Tibial nerve (tissue), 4 donors: ENCODE measurements around the gene DIP2C. TPM values are rescaled to one million over a fixed set of nuclear protein-coding genes. Genes with fewer than 3 reads are reported as not detected.

ENCODE experiments used
- DNase-seq, 2 donors: peaks; one replicate each; pipeline ENCODE4 v3.0.0-alpha.2; 2019; ENCODE audit warnings: low spot score in 2 of 2
- H3K27ac ChIP-seq, 4 donors: fragments of 200-600 bp; sonication (generic) in 3 of 4; one replicate each; pipeline ENCODE4 v1.5.1; 2017 to 2019; ENCODE audit warnings: mild to moderate bottlenecking in 1 of 4
- H3K27me3 ChIP-seq, 2 donors: fragments of 200-600 bp; sonication (generic) in 1 of 2; one replicate each; pipeline versions ENCODE4 v1.5.1 to v1.6.0; 2017 to 2019
- H3K36me3 ChIP-seq, 3 donors: fragments of 200-600 bp; sonication (generic); one replicate each; pipeline ENCODE4 v1.5.1; 2018 to 2019
- H3K4me1 ChIP-seq, 4 donors: fragments of 200-600 bp; sonication (generic) in 3 of 4; one replicate each; pipeline ENCODE4 v1.5.1; 2017 to 2019
- H3K4me3 ChIP-seq, 4 donors: fragments of 200-600 bp; sonication (generic) in 3 of 4; one replicate each; pipeline ENCODE4 v1.5.1; 2017 to 2019; ENCODE audit warnings: mild to moderate bottlenecking in 1 of 4, moderate library complexity in 1 of 4
- H3K9me3 ChIP-seq, 4 donors: fragments of 200-600 bp; sonication (generic) in 3 of 4; one replicate each; pipeline ENCODE4 v1.5.1; 2017 to 2019
- EP300 ChIP-seq, 2 donors: sonication (generic); formaldehyde crosslinking; IDR thresholded peaks; one replicate each; pipeline ENCODE4 v1.6.1; 2017; ENCODE audit warnings: antibody characterized with exemption in 2 of 2, mild to moderate bottlenecking in 1 of 2
- POLR2A ChIP-seq, 2 donors: fragments of 450-650 bp; IDR thresholded peaks; one replicate each; pipeline ENCODE4 v1.6.1; 2017; ENCODE audit warnings: antibody characterized with exemption in 2 of 2, mild to moderate bottlenecking in 2 of 2, moderate library complexity in 2 of 2
- WGBS, 2 donors: methylation state at CpG; one replicate each; pipeline ENCODE4 v1.1.5; 2018; 5-methylcytosine and 5-hydroxymethylcytosine counted together
- total RNA-seq, 4 donors: library from RNA; depleted of rRNA; stranded (reverse); fragments of >200 nt; gene quantifications; one replicate each; pipeline ENCODE4 v1.1.0, GENCODE V29; 2016
- TF ChIP-seq, protein P1 (sequence below), 5 experiments: fragments of 200-600 bp in 3 of 5; fragments of 450-650 bp in 2 of 5; sonication (generic) in 3 of 5; IDR thresholded peaks; one replicate each; pipeline ENCODE4 v1.5.1; 2016 to 2019; ENCODE audit warnings: antibody characterized with exemption in 5 of 5, mild to moderate bottlenecking in 3 of 5, moderate library complexity in 2 of 5

The DIP2C gene
- total RNA-seq, 4 donors from 2014 or later: 31.4 to 46.5 (median 36.0) TPM

DNA sequence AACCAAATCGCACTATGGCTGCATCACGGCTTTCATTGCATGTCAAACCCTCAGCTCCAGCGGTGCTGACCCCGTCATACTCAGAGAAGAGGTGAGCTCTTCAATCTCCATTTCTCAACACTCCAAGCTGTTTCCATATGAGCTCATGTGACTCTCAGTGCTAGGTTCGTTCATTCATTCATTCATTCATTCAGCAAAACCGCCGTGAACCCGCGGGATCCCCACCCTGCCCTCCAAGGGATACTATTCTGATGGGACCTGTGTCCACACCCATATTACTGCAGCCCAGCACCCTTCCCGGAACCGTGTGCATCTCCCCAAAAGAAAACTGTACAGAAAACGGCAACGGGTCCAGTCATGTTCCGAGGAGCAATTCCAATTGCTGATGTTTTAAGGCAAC lies 184.7 kb downstream of the DIP2C start:
- DNase-seq: no peak
- WGBS, 2 donors: 91 to 96% methylated on average over 14 of the region's 14 CpGs

DNA sequence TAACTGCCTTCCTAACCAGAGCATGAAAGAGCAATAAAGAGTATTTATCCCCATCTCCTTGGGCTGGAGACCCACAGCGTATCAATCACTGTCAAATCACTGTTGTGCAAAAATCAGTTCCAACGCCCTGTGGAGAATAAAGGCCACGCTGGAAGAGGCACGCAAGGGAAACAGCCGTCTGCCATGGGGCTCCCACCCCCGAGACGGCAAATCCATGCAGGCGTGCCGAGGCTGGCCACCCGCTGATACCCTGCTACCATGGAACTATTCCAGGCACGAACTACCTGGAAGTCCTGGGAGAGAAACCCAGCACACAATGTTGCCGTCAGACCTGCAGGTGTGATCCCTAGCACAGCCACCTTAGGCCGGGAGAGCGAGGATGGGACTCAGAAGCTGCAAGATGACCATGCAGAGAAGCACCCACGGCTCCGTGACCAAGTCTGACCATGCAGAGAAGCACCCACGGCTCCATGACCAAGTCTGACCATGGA lies 185.3 kb downstream of the DIP2C start:
- Histone ChIP-seq H3K4me3 (no peak overlapping the region), H3K4me1 (peaks cover 0 to 21% (median 2%) of the 10 kb centered on the region in 4 donors), H3K27me3 (no peaks in the 10 kb centered on the region), H3K36me3 (peaks cover 0 to 6% (median 0%) of the 10 kb centered on the region in 3 donors), H3K27ac (no peak overlapping the region), H3K9me3 (no peaks in the 10 kb centered on the region)
- no peak for DNase-seq
- no peak for TF ChIP-seq EP300 (IDR thresholded peaks at IDR 0.05)
- TF ChIP-seq, protein P1, sequence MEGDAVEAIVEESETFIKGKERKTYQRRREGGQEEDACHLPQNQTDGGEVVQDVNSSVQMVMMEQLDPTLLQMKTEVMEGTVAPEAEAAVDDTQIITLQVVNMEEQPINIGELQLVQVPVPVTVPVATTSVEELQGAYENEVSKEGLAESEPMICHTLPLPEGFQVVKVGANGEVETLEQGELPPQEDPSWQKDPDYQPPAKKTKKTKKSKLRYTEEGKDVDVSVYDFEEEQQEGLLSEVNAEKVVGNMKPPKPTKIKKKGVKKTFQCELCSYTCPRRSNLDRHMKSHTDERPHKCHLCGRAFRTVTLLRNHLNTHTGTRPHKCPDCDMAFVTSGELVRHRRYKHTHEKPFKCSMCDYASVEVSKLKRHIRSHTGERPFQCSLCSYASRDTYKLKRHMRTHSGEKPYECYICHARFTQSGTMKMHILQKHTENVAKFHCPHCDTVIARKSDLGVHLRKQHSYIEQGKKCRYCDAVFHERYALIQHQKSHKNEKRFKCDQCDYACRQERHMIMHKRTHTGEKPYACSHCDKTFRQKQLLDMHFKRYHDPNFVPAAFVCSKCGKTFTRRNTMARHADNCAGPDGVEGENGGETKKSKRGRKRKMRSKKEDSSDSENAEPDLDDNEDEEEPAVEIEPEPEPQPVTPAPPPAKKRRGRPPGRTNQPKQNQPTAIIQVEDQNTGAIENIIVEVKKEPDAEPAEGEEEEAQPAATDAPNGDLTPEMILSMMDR (IDR thresholded peaks at IDR 0.05): no peak
- no peak for TF ChIP-seq POLR2A (IDR thresholded peaks at IDR 0.05)
- 92 to 93% methylated on average over 17 of the region's 17 CpGs for WGBS, 2 donors

More for the DNA sequence above, 184.7 kb downstream of the DIP2C start:
- no peaks in the 10 kb centered on the region for H3K9me3 ChIP-seq
- no peaks in the 10 kb centered on the region for H3K27me3 ChIP-seq
- H3K4me3 ChIP-seq: no peak overlapping the region
- TF ChIP-seq, protein P1 (IDR thresholded peaks at IDR 0.05): no peak
- TF ChIP-seq EP300 (IDR thresholded peaks at IDR 0.05) (no peak), POLR2A (IDR thresholded peaks at IDR 0.05) (no peak)
- H3K36me3 ChIP-seq: peaks cover 0 to 6% (median 0%) of the 10 kb centered on the region in 3 donors
- H3K4me1 ChIP-seq: peaks cover 0 to 18% (median 2%) of the 10 kb centered on the region in 4 donors
- H3K27ac ChIP-seq: no peak overlapping the region

DNA sequence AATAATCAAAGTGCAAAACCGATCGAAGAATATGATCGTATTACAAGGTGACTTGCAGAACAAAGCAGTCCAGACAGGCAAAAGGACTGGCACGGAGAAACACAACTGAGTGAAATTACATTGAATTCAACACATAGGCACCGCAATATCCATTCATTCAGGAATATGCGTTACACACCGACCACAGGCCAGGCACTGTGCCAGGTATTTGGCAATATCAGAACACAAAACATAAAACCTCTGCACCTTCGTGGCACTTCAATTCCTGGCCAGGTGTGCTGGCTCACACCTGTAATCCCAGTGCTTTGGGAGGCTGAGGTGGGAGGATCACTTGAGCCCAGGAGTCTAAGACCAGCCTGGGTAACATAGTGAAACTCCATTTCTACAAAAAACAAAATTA lies 187.9 kb downstream of the DIP2C start:
- peaks cover 0 to 25% (median 2%) of the 10 kb centered on the region in 4 donors for H3K4me1 ChIP-seq

DNA sequence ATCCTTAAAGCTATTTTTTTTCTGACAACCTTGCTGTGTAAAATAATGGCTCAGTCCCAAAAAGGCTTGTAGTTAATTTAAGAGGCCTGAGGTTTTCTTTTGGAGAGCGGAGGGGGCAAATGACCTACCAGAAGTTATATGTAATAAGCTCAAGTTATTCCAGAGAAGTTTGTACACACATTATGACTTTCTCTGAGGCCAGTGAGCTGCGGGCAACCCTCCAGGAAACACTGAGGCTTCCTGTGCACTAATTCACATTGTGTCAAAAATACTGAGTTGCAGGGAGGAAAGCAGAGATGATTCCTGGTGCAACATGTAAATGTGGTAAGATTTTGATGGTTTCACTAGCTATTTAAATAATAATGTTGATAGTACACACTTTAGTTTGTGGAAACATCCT lies 188.6 kb downstream of the DIP2C start:
- TF ChIP-seq, protein P1 (IDR thresholded peaks at IDR 0.05): no peak
- no peak for TF ChIP-seq EP300 (IDR thresholded peaks at IDR 0.05)
- TF ChIP-seq POLR2A (IDR thresholded peaks at IDR 0.05): no peak
- WGBS, 2 donors: 17 to 22% methylated on average over 2 of the region's 2 CpGs
- no peak for DNase-seq
- Histone ChIP-seq H3K9me3 (no peaks in the 10 kb centered on the region), H3K4me3 (no peak overlapping the region), H3K27ac (no peak overlapping the region), H3K4me1 (peaks cover 0 to 25% (median 2%) of the 10 kb centered on the region in 4 donors), H3K27me3 (no peaks in the 10 kb centered on the region), H3K36me3 (no peaks in the 10 kb centered on the region)

More for the DNA sequence above, 187.9 kb downstream of the DIP2C start:
- 82 to 83% methylated on average over 8 of the region's 8 CpGs for WGBS, 2 donors
- Histone ChIP-seq H3K9me3 (no peaks in the 10 kb centered on the region), H3K27ac (no peak overlapping the region), H3K36me3 (peaks cover 0 to under 1% (median 0%) of the 10 kb centered on the region in 3 donors), H3K4me3 (no peak overlapping the region), H3K27me3 (no peaks in the 10 kb centered on the region)
- DNase-seq: no peak
- TF ChIP-seq, protein P1 (IDR thresholded peaks at IDR 0.05): no peak
- no peak for TF ChIP-seq POLR2A (IDR thresholded peaks at IDR 0.05)
- no peak for TF ChIP-seq EP300 (IDR thresholded peaks at IDR 0.05)

DNA sequence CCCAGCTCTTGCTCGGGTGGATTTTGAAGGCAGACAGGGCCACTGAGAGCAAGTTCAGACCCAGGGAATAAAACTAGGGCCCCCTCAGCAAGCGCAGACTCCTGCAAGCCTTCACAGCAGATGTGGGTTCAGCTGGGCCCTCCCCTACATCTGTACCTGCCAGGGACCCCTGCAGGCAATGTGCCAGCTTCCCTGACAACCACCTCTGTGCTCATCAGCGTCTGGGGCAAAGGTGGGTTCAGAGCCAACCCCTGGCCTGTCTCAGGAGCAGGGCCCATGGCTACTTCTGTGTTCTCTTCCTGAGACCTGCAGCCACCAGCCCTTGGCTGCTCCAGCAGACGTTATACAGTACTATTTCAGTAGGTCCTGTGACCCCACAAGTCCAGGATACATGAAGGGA lies 189.5 kb downstream of the DIP2C start:
- TF ChIP-seq EP300 (IDR thresholded peaks at IDR 0.05) (no peak), POLR2A (IDR thresholded peaks at IDR 0.05) (no peak)
- TF ChIP-seq, protein P1 (IDR thresholded peaks at IDR 0.05): no peak
- H3K9me3 ChIP-seq: no peaks in the 10 kb centered on the region
- H3K4me3 ChIP-seq: no peak overlapping the region
- 82 to 89% methylated on average over 4 of the region's 4 CpGs for WGBS, 2 donors
- no peaks in the 10 kb centered on the region for H3K27me3 ChIP-seq
- no peaks in the 10 kb centered on the region for H3K36me3 ChIP-seq
- DNase-seq: no peak
- peaks cover 0 to 25% (median 2%) of the 10 kb centered on the region in 4 donors for H3K4me1 ChIP-seq
- H3K27ac ChIP-seq: no peak overlapping the region
